RWPE2 (cell line): ENCODE measurements around the gene FCHSD2.
A peak's percentile ranks its signal among the peaks of the same experiment; 100 is the strongest.

Experiments used
- ATAC-seq: fragments of 200-7000 bp; cut with Tn5 transposase; 3 replicates; pipeline ENCODE4 v1.9.1; 2021; ENCODE audit warnings: low read depth
- DNase-seq: peaks from one replicate; pipeline ENCODE4 v3.0.0-alpha.2; 2020; ENCODE audit warnings: low spot score
- H3K27ac ChIP-seq: fragments of 450-650 bp; 2 replicates; pipeline ENCODE4 v1.5.1; 2017; ENCODE audit warnings: mild to moderate bottlenecking; ENCODE audit not compliant: poor library complexity, severe bottlenecking
- H3K27me3 ChIP-seq: fragments of 250-450 bp; sonication (Bioruptor Pico); 2 replicates; pipeline ENCODE4 v1.5.1; 2021; ENCODE audit warnings: mild to moderate bottlenecking, moderate library complexity; ENCODE audit not compliant: insufficient read depth, poor library complexity, severe bottlenecking
- H3K36me3 ChIP-seq: fragments of 250-450 bp; sonication (Bioruptor Pico); 2 replicates; pipeline ENCODE4 v1.5.1; 2020; ENCODE audit warnings: low read depth, mild to moderate bottlenecking, moderate library complexity
- H3K4me1 ChIP-seq: fragments of 250-450 bp; sonication (Bioruptor Pico); 2 replicates; pipeline ENCODE4 v1.5.1; 2021; ENCODE audit warnings: mild to moderate bottlenecking, moderate library complexity; ENCODE audit not compliant: insufficient read depth, poor library complexity, severe bottlenecking
- H3K4me3 ChIP-seq: fragments of 250-450 bp; sonication (Bioruptor Pico); 2 replicates; pipeline ENCODE4 v1.5.1; 2021; ENCODE audit warnings: mild to moderate bottlenecking, moderate library complexity; ENCODE audit not compliant: severe bottlenecking
- H3K9me3 ChIP-seq: fragments of 250-450 bp; sonication (Bioruptor Pico); 2 replicates; pipeline ENCODE4 v1.5.1; 2021; ENCODE audit warnings: mild to moderate bottlenecking, moderate library complexity; ENCODE audit not compliant: severe bottlenecking
- TF ChIP-seq, protein P1 (sequence below): fragments of 450-650 bp; IDR thresholded peaks from one replicate; pipeline ENCODE4 v1.5.1; 2017; ENCODE audit warnings: mild to moderate bottlenecking, moderate library complexity; ENCODE audit not compliant: poor library complexity, severe bottlenecking

The FCHSD2 gene

GRCh38 chr11:72929256-72929655 lies 212.9 kb downstream of the FCHSD2 start:
- DNase-seq (no peak), ATAC-seq (no peak)
- Histone ChIP-seq H3K27me3 (no peaks in the 10 kb centered on the region), H3K9me3 (no peaks in the 10 kb centered on the region), H3K4me1 (no peaks in the 10 kb centered on the region), H3K4me3 (no peak overlapping the region), H3K36me3 (no peaks in the 10 kb centered on the region), H3K27ac (no peak overlapping the region)
- TF ChIP-seq, protein P1, sequence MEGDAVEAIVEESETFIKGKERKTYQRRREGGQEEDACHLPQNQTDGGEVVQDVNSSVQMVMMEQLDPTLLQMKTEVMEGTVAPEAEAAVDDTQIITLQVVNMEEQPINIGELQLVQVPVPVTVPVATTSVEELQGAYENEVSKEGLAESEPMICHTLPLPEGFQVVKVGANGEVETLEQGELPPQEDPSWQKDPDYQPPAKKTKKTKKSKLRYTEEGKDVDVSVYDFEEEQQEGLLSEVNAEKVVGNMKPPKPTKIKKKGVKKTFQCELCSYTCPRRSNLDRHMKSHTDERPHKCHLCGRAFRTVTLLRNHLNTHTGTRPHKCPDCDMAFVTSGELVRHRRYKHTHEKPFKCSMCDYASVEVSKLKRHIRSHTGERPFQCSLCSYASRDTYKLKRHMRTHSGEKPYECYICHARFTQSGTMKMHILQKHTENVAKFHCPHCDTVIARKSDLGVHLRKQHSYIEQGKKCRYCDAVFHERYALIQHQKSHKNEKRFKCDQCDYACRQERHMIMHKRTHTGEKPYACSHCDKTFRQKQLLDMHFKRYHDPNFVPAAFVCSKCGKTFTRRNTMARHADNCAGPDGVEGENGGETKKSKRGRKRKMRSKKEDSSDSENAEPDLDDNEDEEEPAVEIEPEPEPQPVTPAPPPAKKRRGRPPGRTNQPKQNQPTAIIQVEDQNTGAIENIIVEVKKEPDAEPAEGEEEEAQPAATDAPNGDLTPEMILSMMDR = no peak

DNA sequence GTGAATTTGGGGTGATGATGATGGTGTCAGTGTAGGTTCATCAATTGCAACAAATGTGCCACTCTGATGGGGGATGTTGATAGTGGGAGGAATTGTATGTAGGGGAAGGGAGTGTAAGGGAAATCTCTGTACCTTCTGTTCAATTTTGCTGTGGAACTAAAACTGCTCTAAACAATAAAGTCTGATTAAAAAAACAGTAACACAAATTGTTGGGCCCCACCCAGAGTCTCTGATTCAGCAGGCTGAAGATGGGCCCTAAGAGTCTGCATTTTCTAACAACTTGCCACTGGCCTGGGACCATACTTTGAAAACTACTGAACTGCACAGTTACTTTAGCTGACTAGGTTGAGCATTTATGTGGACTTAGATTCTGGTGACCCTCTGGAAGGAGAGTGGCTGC lies 214.7 kb downstream of the FCHSD2 start:
- DNase-seq = no peak
- Histone ChIP-seq H3K4me3 (no peak overlapping the region), H3K27ac (no peak overlapping the region), H3K4me1 (no peaks in the 10 kb centered on the region), H3K27me3 (no peaks in the 10 kb centered on the region), H3K9me3 (no peaks in the 10 kb centered on the region), H3K36me3 (no peaks in the 10 kb centered on the region)
- TF ChIP-seq, protein P1 = no peak
- no peak for ATAC-seq

GRCh38 chr11:72926076-72926475 lies 216.0 kb downstream of the FCHSD2 start:
- TF ChIP-seq, protein P1 = no peak
- no peaks in the 10 kb centered on the region for H3K4me1 ChIP-seq
- DNase-seq = no peak
- H3K27ac ChIP-seq = no peak overlapping the region
- ATAC-seq = no peak
- no peaks in the 10 kb centered on the region for H3K36me3 ChIP-seq
- H3K9me3 ChIP-seq = no peaks in the 10 kb centered on the region
- no peak overlapping the region for H3K4me3 ChIP-seq
- no peaks in the 10 kb centered on the region for H3K27me3 ChIP-seq

DNA sequence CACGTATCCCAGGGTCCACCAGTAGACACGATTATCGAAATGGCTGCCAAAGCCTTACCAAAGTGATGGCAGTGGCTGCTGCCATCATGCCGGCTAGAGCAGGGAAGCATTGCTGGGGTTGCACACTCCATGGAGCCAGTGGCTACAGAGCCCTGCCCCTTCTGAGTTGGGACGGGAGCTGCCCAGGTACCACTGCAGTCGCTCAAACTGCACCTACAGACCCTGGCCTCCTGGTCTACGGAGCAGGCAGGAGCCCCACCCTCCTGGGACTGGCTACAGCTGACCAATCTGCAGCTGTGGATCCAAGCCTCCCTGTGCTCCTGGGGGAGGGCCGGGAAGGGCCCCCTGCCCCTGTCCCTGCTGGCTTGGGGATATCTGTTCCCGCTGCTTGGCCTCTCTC lies 216.5 kb downstream of the FCHSD2 start:
- TF ChIP-seq, protein P1 = no peak
- Histone ChIP-seq H3K9me3 (no peaks in the 10 kb centered on the region), H3K27me3 (no peaks in the 10 kb centered on the region), H3K4me1 (no peaks in the 10 kb centered on the region), H3K27ac (no peak overlapping the region), H3K4me3 (no peak overlapping the region), H3K36me3 (no peaks in the 10 kb centered on the region)
- DNase-seq (no peak), ATAC-seq (no peak)

- DNase-seq (no peak), ATAC-seq (no peak)
- TF ChIP-seq, protein P1 = peak; percentile 87
- Histone ChIP-seq H3K9me3 (no peaks in the 10 kb centered on the region), H3K27me3 (no peaks in the 10 kb centered on the region), H3K36me3 (no peaks in the 10 kb centered on the region), H3K4me3 (no peak overlapping the region), H3K4me1 (no peaks in the 10 kb centered on the region), H3K27ac (no peak overlapping the region)
Observed at GRCh38 chr11:72924568-72925190, 217.4 kb downstream of the FCHSD2 start.
